ENCODE measurements around the gene RPL11. TPM values are rescaled to one million over a fixed set of nuclear protein-coding genes. Genes with fewer than 3 reads are reported as not detected.

Gene RPL11
- total and polyA plus RNA-seq, 2 experiments from 2014 or later, result 444 to 555 TPM

- H3K9ac ChIP-seq, result no peak overlapping the region
- H2AFZ ChIP-seq, result no peak overlapping the region
- TF ChIP-seq EZH2phosphoT487 (IDR thresholded peaks at IDR 0.05; ENCODE audit: insufficient read depth, low read depth), result no peak
- TF ChIP-seq EZH2 (IDR thresholded peaks at IDR 0.05; ENCODE audit: insufficient read depth, poor library complexity, severe bottlenecking), result no peak
- no peaks in the 10 kb centered on the region for H3K9me2 ChIP-seq (ENCODE audit: insufficient read depth)
- H3K79me2 ChIP-seq (ENCODE audit: insufficient read depth), result peaks cover 88% of the 10 kb centered on the region
- H3K27me3 ChIP-seq (replicated peaks; ENCODE audit: insufficient read depth), result no peaks in the 10 kb centered on the region
- H3K27ac ChIP-seq, result peak overlapping the region; percentile 75
- peak; percentile 34 for DNase-seq
- peaks cover 23% of the 10 kb centered on the region for H3K4me1 ChIP-seq (ENCODE audit: insufficient read depth)
- peaks cover 11% of the 10 kb centered on the region; the same call in 1 of the 2 replicates for H3K36me3 ChIP-seq (ENCODE audit: low read depth)
- in situ Hi-C loops (cut with MboI), result no loop called here
- no peak overlapping the region for H3K4me3 ChIP-seq
- H4K20me1 ChIP-seq (ENCODE audit: insufficient read depth), result peaks cover 2% of the 10 kb centered on the region; the same call in 1 of the 2 replicates
- H3F3A ChIP-seq (ENCODE audit: insufficient read depth), result peaks cover 36% of the 10 kb centered on the region
- H3K9me3 ChIP-seq (ENCODE audit: low read depth), result no peaks in the 10 kb centered on the region
- WGBS, 2 experiments (ENCODE audit: low coverage in 1 of 2, low lambda C conversion rate in 2 of 2, missing lambda C conversion rate in 2 of 2), result 52 to 57% methylated on average over 5 of the region's 5 CpGs
- H3K4me2 ChIP-seq (ENCODE audit: unreplicated experiment), result no peak overlapping the region
These were observed 50.0 kb downstream of the RPL11 start for GRCh38 chr1:23741609-23742008.

- H3K27me3 ChIP-seq (replicated peaks; ENCODE audit: insufficient read depth), result no peaks in the 10 kb centered on the region
- H3K79me2 ChIP-seq (ENCODE audit: insufficient read depth), result peaks cover 90% of the 10 kb centered on the region
- peak overlapping the region; percentile 75 for H3K27ac ChIP-seq
- no peak for TF ChIP-seq EZH2phosphoT487 (IDR thresholded peaks at IDR 0.05; ENCODE audit: insufficient read depth, low read depth)
- TF ChIP-seq EZH2 (IDR thresholded peaks at IDR 0.05; ENCODE audit: insufficient read depth, poor library complexity, severe bottlenecking), result no peak
- no peaks in the 10 kb centered on the region for H3K9me3 ChIP-seq (ENCODE audit: low read depth)
- peak overlapping the region; percentile 94 for H3K4me2 ChIP-seq (ENCODE audit: unreplicated experiment)
- peak overlapping the region; percentile 85 for H2AFZ ChIP-seq
- H3K4me3 ChIP-seq, result peak overlapping the region; percentile 90
- no peaks in the 10 kb centered on the region for H3K9me2 ChIP-seq (ENCODE audit: insufficient read depth)
- H4K20me1 ChIP-seq (ENCODE audit: insufficient read depth), result peaks cover 13% of the 10 kb centered on the region
- WGBS, 2 experiments (ENCODE audit: low coverage in 1 of 2, low lambda C conversion rate in 2 of 2, missing lambda C conversion rate in 2 of 2), result 10 to 11% methylated on average over 23 to 26 of the region's 28 CpGs
- H3K4me1 ChIP-seq (ENCODE audit: insufficient read depth), result peaks cover 35% of the 10 kb centered on the region
- peaks cover 42% of the 10 kb centered on the region for H3F3A ChIP-seq (ENCODE audit: insufficient read depth)
- H3K36me3 ChIP-seq (ENCODE audit: low read depth), result peaks cover 11% of the 10 kb centered on the region; the same call in 1 of the 2 replicates
- in situ Hi-C loops (cut with MboI), result no loop called here
- peak; percentile 68 for DNase-seq
- H3K9ac ChIP-seq, result peak overlapping the region; percentile 90
These were observed 51.2 kb downstream of the RPL11 start for GRCh38 chr1:23742670-23743286.

- DNase-seq, result peak; percentile 90
- Histone ChIP-seq H2AFZ (peak within 1 kb of the TSS; percentile 85), H3K27ac (peak within 1 kb of the TSS; percentile 75), H3K79me2 (ENCODE audit: insufficient read depth) (peaks cover 90% of the 10 kb centered on the region), H3K4me2 (ENCODE audit: unreplicated experiment) (peak within 1 kb of the TSS; percentile 94), H3K36me3 (ENCODE audit: low read depth) (peaks cover 11% of the 10 kb centered on the region; the same call in 1 of the 2 replicates), H3K9ac (peak within 1 kb of the TSS; percentile 90), H3K4me3 (peak within 1 kb of the TSS; percentile 90), H3K4me1 (ENCODE audit: insufficient read depth) (peaks cover 43% of the 10 kb centered on the region), H3F3A (ENCODE audit: insufficient read depth) (peaks cover 50% of the 10 kb centered on the region), H3K9me3 (ENCODE audit: low read depth) (no peaks in the 10 kb centered on the region), H3K27me3 (replicated peaks; ENCODE audit: insufficient read depth) (no peaks in the 10 kb centered on the region), H3K9me2 (ENCODE audit: insufficient read depth) (no peaks in the 10 kb centered on the region), H4K20me1 (ENCODE audit: insufficient read depth) (peaks cover 13% of the 10 kb centered on the region)
- WGBS, 2 experiments (ENCODE audit: low coverage in 1 of 2, low lambda C conversion rate in 2 of 2, missing lambda C conversion rate in 2 of 2), result 0 to 1% methylated on average over 50 to 68 of the region's 119 CpGs
- in situ Hi-C loops (cut with MboI), result no loop called here
- TF ChIP-seq EZH2phosphoT487 (IDR thresholded peaks at IDR 0.05; ENCODE audit: insufficient read depth, low read depth) (no peak), EZH2 (IDR thresholded peaks at IDR 0.05; ENCODE audit: insufficient read depth, poor library complexity, severe bottlenecking) (no peak)
These were observed 51.9 kb downstream of the RPL11 start, which contains the start of gene ELOA for GRCh38 chr1:23743287-23744152. ELOA (plus strand) TSS chr1:23743471; CDS start chr1:23743504, 33 bp downstream.

GRCh38 chr1:23745515-23745914 is 53.9 kb downstream of the RPL11 start:
- H3K4me3 ChIP-seq, result peak overlapping the region; percentile 90
- H3K4me1 ChIP-seq (ENCODE audit: insufficient read depth), result peaks cover 43% of the 10 kb centered on the region
- no peaks in the 10 kb centered on the region for H3K9me3 ChIP-seq (ENCODE audit: low read depth)
- H3K27me3 ChIP-seq (replicated peaks; ENCODE audit: insufficient read depth), result no peaks in the 10 kb centered on the region
- peaks cover 13% of the 10 kb centered on the region for H4K20me1 ChIP-seq (ENCODE audit: insufficient read depth)
- TF ChIP-seq EZH2 (IDR thresholded peaks at IDR 0.05; ENCODE audit: insufficient read depth, poor library complexity, severe bottlenecking) (no peak), EZH2phosphoT487 (IDR thresholded peaks at IDR 0.05; ENCODE audit: insufficient read depth, low read depth) (no peak)
- 91 to 100% methylated on average over 1 of the region's 1 CpG for WGBS, 2 experiments (ENCODE audit: low coverage in 1 of 2, low lambda C conversion rate in 2 of 2, missing lambda C conversion rate in 2 of 2)
- in situ Hi-C loops (cut with MboI), result no loop called here
- no peak overlapping the region for H2AFZ ChIP-seq
- peak overlapping the region; percentile 94 for H3K4me2 ChIP-seq (ENCODE audit: unreplicated experiment)
- H3K36me3 ChIP-seq (ENCODE audit: low read depth), result peaks cover 14% of the 10 kb centered on the region
- H3K9ac ChIP-seq, result peak overlapping the region; percentile 90
- peaks cover 96% of the 10 kb centered on the region for H3K79me2 ChIP-seq (ENCODE audit: insufficient read depth)
- H3K9me2 ChIP-seq (ENCODE audit: insufficient read depth), result no peaks in the 10 kb centered on the region
- peaks cover 56% of the 10 kb centered on the region for H3F3A ChIP-seq (ENCODE audit: insufficient read depth)
- peak overlapping the region; percentile 75 for H3K27ac ChIP-seq
- DNase-seq, result peak; percentile 70

Other genes starting within 250 kb of the RPL11 start
- 27.3 and 37.1 TPM in 2 replicates for gene ASAP3, start 207.6 kb upstream of the RPL11 start, total RNA-seq (2014; rRNA removed; shearing (Covaris generic))
- 13.9 and 14.1 TPM in 2 replicates for gene ASAP3, start 207.6 kb upstream of the RPL11 start, polyA plus RNA-seq (2016; fragmentation: Nextera tagmentation; extraction: Ambion mirVana)
- gene E2F2, start 160.6 kb upstream of the RPL11 start, total RNA-seq (2014; rRNA removed; shearing (Covaris generic)), result 1.1 and 1.2 TPM in 2 replicates
- 0.20 and 0.51 TPM in 2 replicates for gene E2F2, start 160.6 kb upstream of the RPL11 start, polyA plus RNA-seq (2016; fragmentation: Nextera tagmentation; extraction: Ambion mirVana)
- gene ID3, start 132.3 kb upstream of the RPL11 start, total RNA-seq (2014; rRNA removed; shearing (Covaris generic)), result 332 and 376 TPM in 2 replicates
- 680 and 684 TPM in 2 replicates for gene ID3, start 132.3 kb upstream of the RPL11 start, polyA plus RNA-seq (2016; fragmentation: Nextera tagmentation; extraction: Ambion mirVana)
- 44.3 and 49.6 TPM in 2 replicates for gene ELOA, start 51.7 kb downstream of the RPL11 start, total RNA-seq (2014; rRNA removed; shearing (Covaris generic))
- gene ELOA, start 51.7 kb downstream of the RPL11 start, polyA plus RNA-seq (2016; fragmentation: Nextera tagmentation; extraction: Ambion mirVana), result 46.4 and 50.1 TPM in 2 replicates
- gene PITHD1, start 86.6 kb downstream of the RPL11 start, total RNA-seq (2014; rRNA removed; shearing (Covaris generic)), result 51.0 and 63.0 TPM in 2 replicates
- gene PITHD1, start 86.6 kb downstream of the RPL11 start, polyA plus RNA-seq (2016; fragmentation: Nextera tagmentation; extraction: Ambion mirVana), result 38.4 and 39.4 TPM in 2 replicates
- gene LYPLA2, start 99.3 kb downstream of the RPL11 start, total RNA-seq (2014; rRNA removed; shearing (Covaris generic)), result 48.1 and 58.4 TPM in 2 replicates
- 46.3 and 48.2 TPM in 2 replicates for gene LYPLA2, start 99.3 kb downstream of the RPL11 start, polyA plus RNA-seq (2016; fragmentation: Nextera tagmentation; extraction: Ambion mirVana)
- gene GALE, start 108.9 kb downstream of the RPL11 start, total RNA-seq (2014; rRNA removed; shearing (Covaris generic)), result 16.2 and 20.9 TPM in 2 replicates
- gene GALE, start 108.9 kb downstream of the RPL11 start, polyA plus RNA-seq (2016; fragmentation: Nextera tagmentation; extraction: Ambion mirVana), result 20.5 and 23.5 TPM in 2 replicates
- 48.1 and 50.8 TPM in 2 replicates for gene HMGCL, start 133.6 kb downstream of the RPL11 start, total RNA-seq (2014; rRNA removed; shearing (Covaris generic))
- 46.9 and 49.3 TPM in 2 replicates for gene HMGCL, start 133.6 kb downstream of the RPL11 start, polyA plus RNA-seq (2016; fragmentation: Nextera tagmentation; extraction: Ambion mirVana)
- 11.5 and 15.4 TPM in 2 replicates for gene FUCA1, start 176.5 kb downstream of the RPL11 start, total RNA-seq (2014; rRNA removed; shearing (Covaris generic))
- 13.3 and 15.2 TPM in 2 replicates for gene FUCA1, start 176.5 kb downstream of the RPL11 start, polyA plus RNA-seq (2016; fragmentation: Nextera tagmentation; extraction: Ambion mirVana)
- not detected in 2 replicates for gene CNR2, start 221.6 kb downstream of the RPL11 start, total RNA-seq (2014; rRNA removed; shearing (Covaris generic))
- gene CNR2, start 221.6 kb downstream of the RPL11 start, polyA plus RNA-seq (2016; fragmentation: Nextera tagmentation; extraction: Ambion mirVana), result not detected in 2 replicates